ENCODE measurements around the gene LIFR. TPM values are rescaled to one million over a fixed set of nuclear protein-coding genes. Genes with fewer than 3 reads are reported as not detected.

Gene LIFR
- total and polyA plus RNA-seq, 12 donors: 6.0 to 58.8 (median 41.8) TPM

- Histone ChIP-seq H3K27ac (no peak overlapping the region), H3K4me1 (peaks cover 0 to 5% (median 0%) of the 10 kb centered on the region in 9 donors), H3K9me3 (no peaks in the 10 kb centered on the region), H3K4me3 (no peak overlapping the region), H3K36me3 (no peaks in the 10 kb centered on the region), H3K27me3 (peaks cover 0 to 92% (median 0%) of the 10 kb centered on the region in 7 donors)
- DNase-seq: no peak
- no peak for TF ChIP-seq CTCF (IDR thresholded peaks at IDR 0.05)
- intact Hi-C loops (cut with DNase I): no loop called here
- WGBS, 2 donors: 86 to 91% methylated on average over 8 of the region's 8 CpGs
- no peak for ATAC-seq
Measured at GRCh38 chr5:38455796-38456330, 100.6 kb downstream of the LIFR start.

GRCh38 chr5:38453921-38454320 is 102.5 kb downstream of the LIFR start:
- no peak for ATAC-seq
- Histone ChIP-seq H3K27ac (no peak overlapping the region), H3K27me3 (peaks cover 0 to 85% (median 0%) of the 10 kb centered on the region in 7 donors), H3K36me3 (no peaks in the 10 kb centered on the region), H3K4me1 (peaks cover 0 to 17% (median 4%) of the 10 kb centered on the region in 9 donors), H3K4me3 (no peak overlapping the region), H3K9me3 (no peaks in the 10 kb centered on the region)
- no peak for TF ChIP-seq CTCF (IDR thresholded peaks at IDR 0.05)
- WGBS, 2 donors: 92 to 93% methylated on average over 11 of the region's 11 CpGs
- intact Hi-C loops (cut with DNase I): no loop called here
- DNase-seq: no peak

- H3K4me1 ChIP-seq: peaks cover 0 to 21% (median 5%) of the 10 kb centered on the region in 9 donors
- DNase-seq (no peak), ATAC-seq (no peak)
- H3K27ac ChIP-seq: no peak overlapping the region
- no peaks in the 10 kb centered on the region for H3K36me3 ChIP-seq
- intact Hi-C loops (cut with DNase I): no loop called here
- 84 to 96% methylated on average over 3 of the region's 3 CpGs for WGBS, 2 donors
- no peaks in the 10 kb centered on the region for H3K9me3 ChIP-seq
- H3K27me3 ChIP-seq: peaks cover 0 to 84% (median 0%) of the 10 kb centered on the region in 7 donors
- TF ChIP-seq CTCF (IDR thresholded peaks at IDR 0.05): no peak
- no peak overlapping the region for H3K4me3 ChIP-seq
Measured at GRCh38 chr5:38453506-38453905, 102.9 kb downstream of the LIFR start.

- no peak for TF ChIP-seq CTCF (IDR thresholded peaks at IDR 0.05)
- intact Hi-C loops (cut with DNase I): no loop called here
- ATAC-seq (no peak), DNase-seq (no peak)
- no peaks in the 10 kb centered on the region for H3K9me3 ChIP-seq
- H3K36me3 ChIP-seq: no peaks in the 10 kb centered on the region
- no peak overlapping the region for H3K4me3 ChIP-seq
- 94 to 100% methylated on average over 4 of the region's 4 CpGs for WGBS, 2 donors
- no peak overlapping the region for H3K27ac ChIP-seq
- H3K4me1 ChIP-seq: peaks cover 0 to 33% (median 15%) of the 10 kb centered on the region in 9 donors
- peaks cover 0 to 86% (median 0%) of the 10 kb centered on the region in 7 donors for H3K27me3 ChIP-seq
Measured at GRCh38 chr5:38452201-38452600, 104.2 kb downstream of the LIFR start.
